Activated CD4-positive, alpha-beta T cell treated with anti-CD3 and anti-CD28 coated beads, Interleukin-10, Interleukin-2, amounts not matched to agents 100 ng/mL and 50 ng/mL, durations not matched to agents 16 hours and 8 hours (primary cell): ENCODE data around the gene RPS14.

Source experiments
- DNase-seq: peaks from one replicate; pipeline ENCODE4 v3.0.0-alpha.2; 2020

Gene RPS14

GRCh38 chr5:150412319-150413175 is 37.0 kb downstream of the RPS14 start, which contains the start of gene CD74:
Gene CD74, minus strand, starts transcription at chr5:150412910. Its CDS starts 161 bp downstream, at chr5:150412749.
- DNase-seq: peak; percentile 98

DNA sequence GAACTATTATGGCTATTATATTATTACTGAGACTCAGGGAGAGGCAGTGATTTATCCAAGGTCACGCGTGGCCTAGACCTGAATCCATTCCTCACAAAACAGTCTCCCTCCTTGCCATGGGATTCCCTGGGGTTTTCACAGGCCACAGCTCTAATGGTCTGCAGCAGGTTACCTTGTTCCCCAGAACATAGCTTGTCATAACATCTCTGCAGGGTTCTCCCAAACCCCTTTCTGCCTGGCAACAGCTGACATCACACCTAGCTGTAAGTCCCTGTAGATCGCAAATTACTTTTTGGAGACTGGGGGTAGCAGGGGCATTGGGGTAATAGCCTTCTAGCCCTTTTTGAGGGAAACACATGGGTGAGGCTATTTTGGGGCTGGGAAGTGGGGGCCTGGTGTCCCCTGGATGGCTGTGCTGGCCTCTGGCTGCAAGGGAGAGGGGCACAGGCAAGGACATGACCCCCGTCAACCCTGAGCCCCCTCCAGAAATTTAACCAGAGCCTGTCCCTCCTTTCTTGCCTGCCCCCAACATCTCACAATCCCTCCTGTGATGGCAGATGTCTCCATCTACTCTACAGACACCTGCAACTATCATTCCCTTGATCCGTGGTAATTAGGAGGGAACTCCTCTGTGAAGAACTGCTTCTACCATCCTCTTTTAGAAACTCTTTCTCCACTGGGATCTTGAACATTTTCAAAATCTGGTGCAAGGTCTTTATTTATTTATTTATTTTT is 38.1 kb downstream of the RPS14 start:
- peak; percentile 84 for DNase-seq

DNA sequence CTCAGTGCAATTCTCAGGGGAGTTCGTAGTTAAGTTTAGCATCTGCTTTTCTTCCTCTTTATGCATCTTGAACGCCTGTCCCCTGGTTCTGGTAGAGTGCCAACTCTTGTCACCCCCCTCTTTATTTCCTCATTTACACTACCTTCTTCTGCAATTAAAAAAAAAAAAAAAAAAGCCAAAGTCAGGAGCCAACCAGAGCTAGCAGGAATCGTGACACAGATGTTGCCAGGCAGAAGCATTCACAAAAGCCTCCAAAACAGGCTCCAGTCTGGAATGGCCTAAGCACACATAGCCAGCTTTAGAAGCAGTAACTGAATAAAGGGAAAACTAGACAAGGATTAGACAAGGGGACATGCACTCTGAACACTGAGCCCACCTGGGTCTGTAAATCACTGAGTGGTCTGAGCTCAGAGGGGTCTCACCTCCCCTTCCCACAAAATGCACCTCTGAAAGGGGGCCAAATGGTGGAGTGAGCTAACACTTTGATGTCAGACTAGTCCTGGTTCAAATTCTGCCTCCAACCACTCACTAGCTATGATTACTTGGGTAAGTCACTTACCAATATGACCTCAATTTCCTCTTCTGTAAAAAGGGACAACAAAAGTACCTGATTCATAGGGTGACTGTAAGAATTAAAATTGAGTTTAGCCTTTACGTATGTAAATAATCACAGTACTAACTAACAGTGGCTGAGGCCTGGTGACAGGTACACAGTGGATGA is 38.9 kb downstream of the RPS14 start:
- DNase-seq: peak; percentile 72

GRCh38 chr5:150409638-150410523 is 39.7 kb downstream of the RPS14 start:
- DNase-seq: peak; percentile 84

GRCh38 chr5:150408231-150408943 is 41.2 kb downstream of the RPS14 start:
- no peak for DNase-seq

DNA sequence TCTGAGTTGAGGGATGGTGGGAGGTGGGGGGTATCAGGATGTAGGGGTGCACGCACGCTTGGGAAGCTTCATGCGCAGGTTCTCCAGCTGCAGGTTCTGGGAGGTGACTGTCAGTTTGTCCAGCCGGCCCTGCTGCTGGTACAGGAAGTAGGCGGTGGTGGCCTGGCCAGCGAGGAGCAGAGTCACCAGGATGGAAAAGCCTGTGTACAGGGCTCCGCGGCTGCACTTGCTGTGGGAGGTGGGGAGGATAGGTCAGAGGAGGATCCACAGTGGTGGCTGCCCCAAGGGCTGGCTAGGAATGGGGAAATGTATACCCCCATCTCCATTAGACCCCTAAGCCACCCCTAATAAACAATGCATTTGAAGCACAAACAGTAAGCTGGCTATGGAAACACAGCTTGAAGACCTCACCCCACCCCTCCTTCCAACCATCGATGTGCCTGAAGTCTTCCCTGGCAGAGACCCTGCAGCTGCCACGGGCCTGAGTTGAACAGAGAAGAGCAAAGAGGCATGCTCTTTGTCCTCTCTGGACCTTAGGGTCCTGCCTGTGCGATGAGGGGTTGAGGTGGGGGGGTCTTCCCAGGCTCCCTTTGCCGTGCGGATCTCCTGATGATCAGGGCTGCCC is 42.3 kb downstream of the RPS14 start:
- no peak for DNase-seq

GRCh38 chr5:150406723-150407095 is 42.8 kb downstream of the RPS14 start:
- DNase-seq: no peak

- DNase-seq: no peak
Measured at GRCh38 chr5:150406103-150406722, 43.3 kb downstream of the RPS14 start.

- no peak for DNase-seq
Measured at GRCh38 chr5:150404941-150405816, 44.4 kb downstream of the RPS14 start.

DNA sequence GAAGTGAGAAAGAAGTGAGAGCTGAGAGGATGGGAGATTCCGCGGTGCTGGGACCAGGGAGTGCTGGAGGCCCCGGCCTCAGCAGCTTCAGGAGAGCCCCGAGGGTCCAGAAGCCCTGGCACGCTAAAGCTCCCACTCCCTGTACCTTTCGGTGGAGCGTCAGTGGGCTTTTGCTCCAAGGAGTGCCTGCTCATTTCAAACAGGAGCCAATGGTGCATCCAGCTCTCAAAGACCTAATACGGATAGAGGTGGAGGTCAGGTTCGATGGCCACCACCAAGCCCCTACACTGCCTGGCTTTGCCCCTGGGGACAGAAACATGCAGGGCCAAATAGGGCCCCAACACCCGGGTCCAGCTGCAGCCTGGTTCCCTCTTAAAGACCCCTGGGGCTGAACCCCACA is 45.0 kb downstream of the RPS14 start:
- DNase-seq: no peak

GRCh38 chr5:150404121-150404520 is 45.4 kb downstream of the RPS14 start:
- no peak for DNase-seq

- DNase-seq: no peak
Measured at GRCh38 chr5:150402901-150403342, 46.6 kb downstream of the RPS14 start.

GRCh38 chr5:150402229-150402773 is 47.2 kb downstream of the RPS14 start:
- no peak for DNase-seq

DNA sequence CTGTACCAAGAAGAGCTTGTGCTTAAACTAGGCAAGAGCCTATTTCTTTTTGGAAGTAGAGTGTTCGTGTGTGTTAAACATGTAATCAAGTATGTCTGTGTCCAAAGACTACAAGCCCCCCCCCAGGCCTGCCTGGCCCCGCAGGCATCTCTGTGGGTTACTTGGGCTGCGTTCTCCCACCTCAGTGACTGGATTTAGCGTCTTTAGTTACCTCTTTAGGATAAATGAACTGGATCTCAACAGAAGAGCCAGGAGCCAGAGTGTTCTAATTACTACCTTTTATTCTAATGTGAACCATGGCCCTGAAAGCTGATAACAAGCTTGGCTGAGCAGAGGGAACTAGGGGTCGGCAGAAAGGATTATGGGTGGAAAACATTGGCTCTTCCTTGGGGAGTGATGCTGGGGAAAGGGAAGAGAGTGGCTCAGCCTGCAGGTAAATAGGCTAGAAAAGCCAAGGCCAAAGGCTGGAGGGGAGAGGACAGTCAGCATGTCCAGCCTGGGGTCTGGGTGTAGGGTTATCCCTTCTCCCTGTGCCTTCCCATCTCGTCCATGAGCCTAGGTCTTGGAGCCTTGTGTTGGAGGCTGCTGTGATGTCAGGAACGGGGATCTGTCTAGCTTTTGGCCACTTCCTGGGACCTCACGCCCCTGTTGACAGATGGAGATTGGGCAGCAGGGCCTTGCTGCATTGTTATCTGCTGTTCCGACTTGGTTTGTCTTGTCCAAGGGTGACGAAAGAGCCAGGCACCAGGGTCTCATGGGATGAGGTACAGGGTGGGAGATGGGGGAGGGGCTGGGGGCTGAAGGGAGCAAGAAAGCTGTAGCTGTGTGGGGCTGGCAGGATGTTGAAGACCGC is 47.9 kb downstream of the RPS14 start:
- no peak for DNase-seq

GRCh38 chr5:150401076-150401375 is 48.5 kb downstream of the RPS14 start:
- DNase-seq: no peak

- no peak for DNase-seq
Measured at GRCh38 chr5:150400316-150401075, 49.0 kb downstream of the RPS14 start.

DNA sequence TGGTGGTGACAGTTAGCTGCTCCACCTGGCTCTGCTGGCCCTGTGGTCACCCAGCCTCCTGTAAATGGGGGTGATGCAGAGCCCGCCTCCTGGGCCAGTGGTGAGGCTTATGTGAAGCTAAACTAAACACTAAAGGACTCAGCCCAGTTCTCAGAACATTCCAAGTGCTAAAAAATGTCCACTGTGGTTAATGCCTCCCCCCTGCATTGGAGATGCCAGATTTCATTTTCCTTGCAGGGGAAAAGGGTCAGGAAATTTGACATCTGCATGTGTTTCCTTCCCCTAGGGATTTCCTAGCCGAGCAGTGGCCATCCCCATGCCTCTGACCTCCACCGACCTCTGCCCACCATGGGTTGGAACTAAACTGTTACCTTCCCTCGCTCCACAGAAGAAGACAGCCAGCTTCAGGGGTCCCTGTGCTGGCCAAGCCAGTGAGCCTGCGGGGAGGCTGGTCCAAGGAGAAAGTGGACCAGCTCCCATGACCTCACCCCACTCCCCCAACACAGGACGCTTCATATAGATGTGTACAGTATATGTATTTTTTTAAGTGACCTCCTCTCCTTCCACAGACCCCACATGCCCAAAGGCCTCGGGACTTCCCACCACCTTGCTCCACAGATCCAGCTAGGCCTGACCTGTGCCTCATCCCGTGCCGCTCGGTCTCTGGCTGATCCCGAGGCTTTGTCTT is 49.9 kb downstream of the RPS14 start:
- DNase-seq: no peak
